ENCODE data around the gene GAS2L2. TPM values are rescaled to one million over a fixed set of nuclear protein-coding genes. Genes with fewer than 3 reads are reported as not detected.

The GAS2L2 gene
- total and polyA plus RNA-seq, 2 of the 8 experiments (the other 6 are each of a cell fraction or from before 2014, with no cell fraction given) = 0.09 to 0.13 TPM

DNA sequence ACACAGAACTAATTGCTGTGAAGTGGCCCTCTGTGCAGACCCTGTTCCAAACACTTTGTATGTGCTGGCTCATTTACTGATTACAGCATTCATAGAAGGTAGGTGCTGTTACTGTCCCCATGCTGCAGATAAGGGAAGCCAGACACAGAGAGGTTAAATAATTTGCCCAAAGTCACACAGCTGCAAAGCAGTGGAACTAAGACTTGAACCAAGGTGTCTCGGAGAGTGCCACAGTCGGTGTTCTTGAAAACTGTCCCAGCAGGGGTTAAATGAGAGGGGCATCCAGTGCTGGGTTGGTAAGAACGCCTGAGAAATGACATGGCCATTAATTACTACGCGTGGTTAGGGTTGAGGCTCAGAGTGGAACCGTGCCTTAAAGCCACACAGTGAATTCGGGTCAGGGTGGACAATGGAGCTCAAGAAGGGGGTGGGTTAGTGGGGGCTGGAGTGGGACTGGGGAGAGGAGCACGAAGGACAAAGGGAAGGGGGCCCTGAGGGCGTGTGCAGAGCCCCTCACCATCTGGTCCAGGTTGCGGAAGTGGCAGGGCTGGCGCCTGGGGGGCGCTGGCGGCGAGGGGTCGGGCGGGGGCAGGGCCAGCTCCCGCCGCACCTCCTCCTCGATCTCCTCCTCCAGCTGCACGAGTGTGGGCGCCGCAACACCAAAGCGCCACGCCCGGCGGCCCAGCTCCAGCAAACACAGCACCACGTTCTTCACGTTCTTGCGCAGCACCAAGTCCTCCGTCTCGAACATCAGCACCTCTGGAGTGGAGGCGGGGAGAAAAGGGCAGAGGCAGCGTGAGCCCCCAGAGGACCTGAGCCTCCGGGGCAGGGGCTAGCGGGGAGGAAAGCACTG lies 3.3 kb downstream of the GAS2L2 start:
- peak; percentile 29 for TF ChIP-seq ASH2L (IDR thresholded peaks at IDR 0.05; ENCODE audit: low read length)
- TF ChIP-seq CTCF (IDR thresholded peaks at IDR 0.05; ENCODE audit: control extremely low read depth in 1 of 3, insufficient read depth in 1 of 3, low read depth in 1 of 3, low read length in 3 of 3) = peak in 2 of 3 experiments; percentile 4 to 6; a peak in 2 of 4 replicates
- TF ChIP-seq EZH2 (IDR thresholded peaks at IDR 0.05; ENCODE audit: low read depth, low read length, severe bottlenecking) = no peak
- peak; percentile 57; the same call in 1 of the 2 replicates for TF ChIP-seq KDM1A (IDR thresholded peaks at IDR 0.05; ENCODE audit: borderline replicate concordance, low read length)
- no peak for TF ChIP-seq SRF (IDR thresholded peaks at IDR 0.05; ENCODE audit: low read depth, low read length)
- Histone ChIP-seq H3K4me1 (replicated peaks in 1 of 4; ENCODE audit: control insufficient read depth in 3 of 4, insufficient read depth in 4 of 4, low read length in 3 of 4) (peaks cover 0 to 12% (median 5%) of the 10 kb centered on the region in 4 experiments; a peak in 5 of 7 replicates), H2BK5ac (ENCODE audit: low read depth, low read length) (peak overlapping the region; percentile 49; the same call in 1 of the 2 replicates), H3K4ac (replicated peaks; ENCODE audit: insufficient read length, low read depth, low read length) (no peak overlapping the region), H2AK5ac (ENCODE audit: low read depth, low read length) (no peak overlapping the region), H2BK12ac (ENCODE audit: low read depth, low read length) (peak overlapping the region; percentile 39; the same call in 1 of the 2 replicates), H3K9me3 (ENCODE audit: insufficient read depth in 2 of 2, low read depth in 1 of 2, low read length in 1 of 2) (no peaks in the 10 kb centered on the region), H3K79me2 (ENCODE audit: control insufficient read depth in 1 of 2, insufficient read depth in 2 of 2, low read length in 2 of 2) (no peaks in the 10 kb centered on the region), H3K56ac (replicated peaks; ENCODE audit: insufficient read length, low read depth, low read length) (no peak overlapping the region), H2AFZ (ENCODE audit: low read length) (peak overlapping the region; percentile 93), H4K5ac (ENCODE audit: insufficient read length, low read depth, low read length) (no peak overlapping the region), H3K9ac (replicated peaks in 1 of 4; ENCODE audit: extremely low read depth in 1 of 4, low read depth in 3 of 4, low read length in 3 of 4) (no peak overlapping the region), H3K23me2 (ENCODE audit: low read depth, low read length) (no peaks in the 10 kb centered on the region), H2BK120ac (replicated peaks; ENCODE audit: low read depth, low read length) (no peak overlapping the region), H4K20me1 (replicated peaks in 1 of 2; ENCODE audit: control insufficient read depth in 1 of 2, insufficient read depth in 2 of 2, low read length in 2 of 2) (no peaks in the 10 kb centered on the region), H3K23ac (ENCODE audit: insufficient read length) (no peak overlapping the region), H3K79me1 (ENCODE audit: low read depth, low read length) (no peaks in the 10 kb centered on the region), H3K36me3 (ENCODE audit: control insufficient read depth in 2 of 4, insufficient read depth in 4 of 4, low read length in 3 of 4) (no peaks in the 10 kb centered on the region), H4K8ac (ENCODE audit: extremely low read depth, insufficient read depth, low read length) (peak overlapping the region; percentile 88), H3K14ac (ENCODE audit: insufficient read length) (no peak overlapping the region), H2BK15ac (ENCODE audit: low read length) (peak overlapping the region; percentile 95), H3K4me2 (ENCODE audit: insufficient read depth in 1 of 2, low read depth in 2 of 2, low read length in 2 of 2) (peak overlapping the region; percentile 25 to 76), H2BK20ac (ENCODE audit: low read length) (peak overlapping the region; percentile 86; the same call in 1 of the 2 replicates), H4K91ac (replicated peaks; ENCODE audit: insufficient read length, low read length) (peak overlapping the region; percentile 90), H3K18ac (ENCODE audit: extremely low read depth, low read length) (peak overlapping the region; percentile 83), H3K27ac (ENCODE audit: low read depth, low read length) (no peak overlapping the region), H3K27me3 (replicated peaks in 1 of 4; ENCODE audit: control insufficient read depth in 3 of 4, extremely low read depth in 1 of 4, insufficient read depth in 3 of 4, low read length in 3 of 4) (peaks cover 2 to 19% (median 12%) of the 10 kb centered on the region in 4 experiments; a peak in 6 of 7 replicates), H3K4me3 (ENCODE audit: extremely low read depth in 1 of 4, insufficient read depth in 2 of 4, low read depth in 3 of 4, low read length in 4 of 4) (peak overlapping the region in 3 of 4 experiments; percentile 15 to 50 (median 29); a peak in 5 of 8 replicates)
- 40% methylated on average over 8 of the region's 35 CpGs; no CpG with 5 or more reads in 1 of the 2 experiments for WGBS, 2 experiments (ENCODE audit: extremely low coverage in 1 of 2, insufficient coverage in 1 of 2, insufficient read length in 1 of 2, insufficient replicate concordance in 2 of 2, low coverage in 1 of 2, low lambda C conversion rate in 2 of 2, missing lambda C conversion rate in 1 of 2)
- POLR2A ChIA-PET (ENCODE audit: partially characterized antibody) = interaction anchor here (0.6 to 2.3 kb wide), 6 partner anchors 13 to 59 kb away, joined by 3 to 6 read pairs (median 6); partner anchors contain the start of gene TAF15
- no peak for FAIRE-seq
- CTCF ChIA-PET (ENCODE audit: partially characterized antibody) = interaction anchor here (0.9 to 8.4 kb wide), 14 partner anchors 9 to 153 kb away, joined by 3 to 166 read pairs (median 4); partner anchors contain the start of genes C17orf50 and TAF15
- no peak for DNase-seq (ENCODE audit: low read depth in 1 of 2, low spot score in 2 of 2)
